ENCODE results near the gene SPATA32.

Gene SPATA32

DNA sequence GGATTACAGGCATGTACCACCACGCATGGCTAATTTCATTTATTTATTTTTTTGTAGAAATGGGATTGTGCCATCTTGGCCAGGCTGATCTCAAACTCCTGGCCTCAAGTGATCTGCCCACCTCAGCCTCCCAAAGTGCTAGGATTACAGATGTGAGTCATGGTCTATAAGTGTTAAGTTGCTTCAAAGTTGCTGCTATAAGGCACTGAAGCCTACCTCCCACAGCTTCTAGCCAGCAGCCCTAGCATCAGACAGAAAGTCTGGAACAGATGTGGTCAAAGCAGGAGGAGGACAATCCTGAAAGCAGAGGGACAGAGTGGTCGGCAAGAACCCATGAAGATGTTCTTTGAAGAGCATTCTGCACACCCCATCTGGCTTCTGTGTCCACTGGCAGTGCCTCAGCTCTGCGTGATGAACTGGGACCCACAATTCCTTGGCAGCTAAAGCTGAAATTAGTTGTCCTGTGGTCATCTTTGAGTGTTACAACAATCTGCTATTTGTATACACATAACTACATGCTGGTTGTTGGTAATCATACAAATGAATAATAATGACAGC lies 43.7 kb upstream of the SPATA32 start:
- TF ChIP-seq REST (IDR thresholded peaks at IDR 0.05; ENCODE audit: insufficient read depth in 1 of 2, low read depth in 2 of 2, low read length in 2 of 2), result no peak
- TF ChIP-seq SIN3A (IDR thresholded peaks at IDR 0.05; ENCODE audit: borderline replicate concordance, insufficient read depth, low read length), result no peak
- TF ChIP-seq POLR2AphosphoS5 (IDR thresholded peaks at IDR 0.05; ENCODE audit: low read depth, low read length), result no peak
- no peak for TF ChIP-seq TAF1 (IDR thresholded peaks at IDR 0.05; ENCODE audit: borderline replicate concordance, insufficient read depth, low read length)
- no peak for TF ChIP-seq FOXP2 (optimal IDR thresholded peaks at IDR 0.05; ENCODE audit: borderline replicate concordance, extremely low read depth, extremely low read length, insufficient read depth)

DNA sequence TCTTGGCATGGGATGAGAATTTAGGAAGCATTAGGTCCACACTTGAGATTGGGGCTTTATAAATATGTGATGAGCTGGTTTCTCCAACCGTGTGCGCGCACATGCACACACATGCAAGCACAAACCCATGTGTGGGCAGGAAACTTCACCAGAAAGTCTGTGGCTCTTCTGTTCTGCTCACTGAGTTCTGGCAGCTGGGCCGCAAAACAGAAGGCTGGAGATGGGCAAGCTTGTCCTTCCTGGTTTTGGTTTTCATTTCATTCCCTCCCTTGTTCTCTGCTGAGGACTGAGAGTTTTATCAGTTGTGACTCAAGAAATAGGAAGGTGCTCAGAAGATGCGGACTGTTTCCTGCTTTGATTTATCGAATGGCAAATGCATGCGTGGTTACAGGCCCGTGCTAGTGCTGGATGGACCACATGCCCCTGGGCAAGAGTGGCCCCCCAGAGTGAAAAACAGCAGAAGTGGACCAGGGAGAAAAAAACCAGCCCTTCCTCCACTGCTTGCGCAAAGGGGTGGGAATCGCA lies 40.8 kb upstream of the SPATA32 start:
- no peak for TF ChIP-seq TAF1 (IDR thresholded peaks at IDR 0.05; ENCODE audit: borderline replicate concordance, insufficient read depth, low read length)
- no peak for TF ChIP-seq POLR2AphosphoS5 (IDR thresholded peaks at IDR 0.05; ENCODE audit: low read depth, low read length)
- TF ChIP-seq REST (IDR thresholded peaks at IDR 0.05; ENCODE audit: insufficient read depth in 1 of 2, low read depth in 2 of 2, low read length in 2 of 2), result no peak

- TF ChIP-seq SIN3A (IDR thresholded peaks at IDR 0.05; ENCODE audit: borderline replicate concordance, insufficient read depth, low read length) (no peak), REST (IDR thresholded peaks at IDR 0.05; ENCODE audit: insufficient read depth in 1 of 2, low read depth in 2 of 2, low read length in 2 of 2) (no peak), FOXP2 (optimal IDR thresholded peaks at IDR 0.05; ENCODE audit: borderline replicate concordance, extremely low read depth, extremely low read length, insufficient read depth) (no peak), POLR2AphosphoS5 (IDR thresholded peaks at IDR 0.05; ENCODE audit: low read depth, low read length) (no peak), TAF1 (IDR thresholded peaks at IDR 0.05; ENCODE audit: borderline replicate concordance, insufficient read depth, low read length) (no peak)
Measured at GRCh38 chr17:45301674-45302073, 39.8 kb upstream of the SPATA32 start.

DNA sequence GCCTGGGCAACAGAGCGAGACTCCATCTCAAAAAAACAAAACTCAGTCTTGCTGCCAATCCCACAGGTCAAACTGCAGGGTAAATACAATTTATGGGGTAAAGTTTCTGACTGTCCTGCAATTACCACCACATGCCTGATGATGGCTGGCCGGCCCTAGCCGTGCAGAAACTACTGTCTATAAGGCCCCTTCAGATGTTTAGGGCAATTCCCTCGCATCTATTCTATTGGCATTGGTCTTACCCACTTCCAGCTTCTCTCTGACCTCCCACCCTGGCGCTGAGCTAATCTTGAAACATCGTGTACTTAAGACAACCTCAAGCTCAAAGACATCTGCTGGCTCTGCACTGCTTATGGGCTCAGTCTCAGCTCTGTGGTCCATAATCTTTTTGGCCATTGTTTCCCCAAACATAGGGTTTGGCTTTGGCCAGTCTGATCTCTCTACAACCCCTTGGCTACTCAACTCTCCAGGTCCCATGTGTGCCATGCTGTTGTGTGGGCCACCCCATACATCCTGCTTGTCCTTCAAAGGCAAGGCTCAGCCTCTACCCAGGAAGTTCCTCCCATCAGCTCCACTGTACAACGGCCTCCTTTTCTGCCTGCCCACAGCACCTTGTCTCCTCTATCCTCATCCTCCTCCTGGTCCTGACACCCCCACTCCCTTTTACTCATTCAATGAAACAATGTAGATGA lies 38.3 kb upstream of the SPATA32 start:
- no peak for TF ChIP-seq SIN3A (IDR thresholded peaks at IDR 0.05; ENCODE audit: borderline replicate concordance, insufficient read depth, low read length)
- TF ChIP-seq POLR2AphosphoS5 (IDR thresholded peaks at IDR 0.05; ENCODE audit: low read depth, low read length), result no peak
- TF ChIP-seq TAF1 (IDR thresholded peaks at IDR 0.05; ENCODE audit: borderline replicate concordance, insufficient read depth, low read length), result no peak
- TF ChIP-seq FOXP2 (optimal IDR thresholded peaks at IDR 0.05; ENCODE audit: borderline replicate concordance, extremely low read depth, extremely low read length, insufficient read depth), result no peak
- no peak for TF ChIP-seq REST (IDR thresholded peaks at IDR 0.05; ENCODE audit: insufficient read depth in 1 of 2, low read depth in 2 of 2, low read length in 2 of 2)

All from PFSK-1 (cell line).